Neural cell (in vitro differentiated cells): ENCODE results near the gene GRAMD4. TPM values are rescaled to one million over a fixed set of nuclear protein-coding genes. Genes with fewer than 3 reads are reported as not detected.

Source experiments
- H2AFZ ChIP-seq: fragments of 200-600, 300-800 bp; sonication (generic), shearing (Covaris generic); 2 replicates; pipeline ENCODE4 v1.6.0; 2014; ENCODE audit warnings: low read depth, mild to moderate bottlenecking, antibody characterized with exemption, low read length, moderate library complexity
- H3F3A ChIP-seq: fragments of 200-600 bp; shearing (Covaris generic); 2 replicates; pipeline ENCODE4 v1.6.1; 2016; ENCODE audit warnings: mild to moderate bottlenecking, moderate library complexity, mixed read lengths, antibody characterized with exemption, low read length; ENCODE audit not compliant: insufficient read depth, poor library complexity, severe bottlenecking
- H3K27ac ChIP-seq: fragments of 200-600, 300-800 bp; sonication (generic), shearing (Covaris generic); 2 replicates; pipeline ENCODE4 v1.5.1; 2014; ENCODE audit warnings: mild to moderate bottlenecking, low read length, moderate library complexity
- H3K27me3 ChIP-seq: fragments of 300-800, 200-600 bp; sonication (generic), shearing (Covaris generic); 2 replicates; pipeline ENCODE4 v1.6.0; 2014; ENCODE audit warnings: mild to moderate bottlenecking, low read depth, low read length, moderate library complexity; ENCODE audit not compliant: insufficient read depth
- H3K36me3 ChIP-seq: fragments of 300-800, 200-600 bp; sonication (generic), shearing (Covaris generic); 2 replicates; pipeline ENCODE4 v1.5.1; 2014; ENCODE audit warnings: mild to moderate bottlenecking, antibody characterized with exemption, low read length, moderate library complexity; ENCODE audit not compliant: insufficient read depth
- H3K4me2 ChIP-seq: fragments of 300-800, 200-600 bp; sonication (generic), shearing (Covaris generic); 2 replicates; pipeline ENCODE4 v1.6.0; 2014; ENCODE audit warnings: mild to moderate bottlenecking, low read length
- H3K4me3 ChIP-seq: fragments of 300-800, 200-600 bp; sonication (generic), shearing (Covaris generic); 2 replicates; pipeline ENCODE4 v1.5.1; 2014; ENCODE audit warnings: mild to moderate bottlenecking, low read length, moderate library complexity
- H3K79me2 ChIP-seq: fragments of 200-600 bp; shearing (Covaris generic); replicated peaks from 2 replicates; pipeline ENCODE4 v1.6.0; 2014; ENCODE audit warnings: mild to moderate bottlenecking, low read length, moderate library complexity; ENCODE audit not compliant: insufficient read depth
- H3K9ac ChIP-seq: fragments of 300-800, 200-600 bp; sonication (generic), shearing (Covaris generic); 2 replicates; pipeline ENCODE4 v1.6.1; 2016; ENCODE audit warnings: mild to moderate bottlenecking, low read length, mixed read lengths
- H3K9me2 ChIP-seq: fragments of 200-600 bp; shearing (Covaris generic); 2 replicates; pipeline ENCODE4 v1.6.1; 2016; ENCODE audit warnings: mild to moderate bottlenecking, low read length, mixed read lengths; ENCODE audit not compliant: insufficient read depth
- H3K9me3 ChIP-seq: fragments of 200-600, 300-800 bp; sonication (generic), shearing (Covaris generic); 2 replicates; pipeline ENCODE4 v1.6.1; 2016; ENCODE audit warnings: mild to moderate bottlenecking, mixed run types, low read length, moderate library complexity, mixed read lengths
- H4K20me1 ChIP-seq: fragments of 200-600 bp; shearing (Covaris generic); 2 replicates; pipeline ENCODE4 v1.6.1; 2016; ENCODE audit warnings: mild to moderate bottlenecking, mixed run types; ENCODE audit not compliant: insufficient read depth
- CTCF ChIP-seq: fragments of 450-650 bp; IDR thresholded peaks from 2 replicates; pipeline ENCODE4 v1.5.1; 2014; ENCODE audit warnings: antibody characterized with exemption, mild to moderate bottlenecking, moderate library complexity; ENCODE audit not compliant: poor library complexity, severe bottlenecking
- EP300 ChIP-seq: fragments of 450-650 bp; conservative IDR thresholded peaks from 2 replicates; pipeline ENCODE4 v1.6.1; 2014; ENCODE audit warnings: antibody characterized with exemption, mild to moderate bottlenecking, moderate library complexity; ENCODE audit not compliant: poor library complexity, severe bottlenecking
- EZH2 ChIP-seq: fragments of 200-600, 300-800 bp; shearing (Covaris generic), sonication (generic); IDR thresholded peaks from 2 replicates; pipeline ENCODE4 v1.6.1; 2014; ENCODE audit warnings: antibody characterized with exemption, low read length, borderline replicate concordance, mild to moderate bottlenecking; ENCODE audit not compliant: insufficient read depth, poor library complexity, severe bottlenecking
- MXI1 ChIP-seq: fragments of 450-650 bp; conservative IDR thresholded peaks from 2 replicates; pipeline ENCODE4 v1.6.1; 2014; ENCODE audit warnings: antibody characterized with exemption, mild to moderate bottlenecking; ENCODE audit not compliant: poor library complexity, severe bottlenecking
- POLR2AphosphoS5 ChIP-seq: IDR thresholded peaks from 2 replicates; pipeline ENCODE4 v1.6.1; 2012
- RAD21 ChIP-seq: fragments of 450-650 bp; conservative IDR thresholded peaks from 2 replicates; pipeline ENCODE4 v1.6.1; 2014; ENCODE audit warnings: antibody characterized with exemption, mild to moderate bottlenecking, moderate library complexity
- REST ChIP-seq: IDR thresholded peaks from 2 replicates; pipeline ENCODE4 v1.6.1; 2012; ENCODE audit warnings: borderline replicate concordance
- SMC3 ChIP-seq: fragments of 450-650 bp; conservative IDR thresholded peaks from 2 replicates; pipeline ENCODE4 v1.6.1; 2014; ENCODE audit warnings: antibody characterized with exemption, mild to moderate bottlenecking, moderate library complexity; ENCODE audit not compliant: poor library complexity
- TAF1 ChIP-seq: IDR thresholded peaks from 2 replicates; pipeline ENCODE4 v1.6.1; 2012; ENCODE audit warnings: low read depth
- polyA plus RNA-seq: library from polyadenylated mRNA; depleted of rRNA; stranded (reverse); fragments of >200 nt; gene quantifications from 2 replicates; pipeline ENCODE4 v1.2.3, GENCODE V29; 2014

GRAMD4 gene
- polyA plus RNA-seq, 1 donor from 2014 or later, result 35.6 TPM

- Histone ChIP-seq H3K36me3 (no peaks in the 10 kb centered on the region), H3K4me3 (no peak overlapping the region), H3K4me2 (no peak overlapping the region), H3K27me3 (no peaks in the 10 kb centered on the region), H3K27ac (no peak overlapping the region), H4K20me1 (peaks cover 3% of the 10 kb centered on the region), H2AFZ (no peak overlapping the region), H3K9me3 (no peaks in the 10 kb centered on the region), H3K79me2 (no peaks in the 10 kb centered on the region), H3F3A (no peaks in the 10 kb centered on the region), H3K9ac (no peak overlapping the region), H3K9me2 (no peaks in the 10 kb centered on the region)
- TF ChIP-seq TAF1 (no peak), EZH2 (no peak), RAD21 (no peak), MXI1 (no peak), SMC3 (no peak), REST (no peak), POLR2AphosphoS5 (no peak), EP300 (no peak), CTCF (no peak)
Observed at GRCh38 chr22:46593211-46593681, 26.9 kb upstream of the GRAMD4 start.

GRCh38 chr22:46593996-46594946, 25.9 kb upstream of the GRAMD4 start:
- H2AFZ ChIP-seq, result no peak overlapping the region
- H3K9me3 ChIP-seq, result no peaks in the 10 kb centered on the region
- no peak overlapping the region for H3K4me3 ChIP-seq
- H3K27ac ChIP-seq, result no peak overlapping the region
- no peaks in the 10 kb centered on the region for H3K36me3 ChIP-seq
- H3K9ac ChIP-seq, result no peak overlapping the region
- H3K4me2 ChIP-seq, result no peak overlapping the region
- H3K9me2 ChIP-seq, result no peaks in the 10 kb centered on the region
- no peaks in the 10 kb centered on the region for H3K79me2 ChIP-seq
- TF ChIP-seq TAF1 (no peak), CTCF (no peak), SMC3 (no peak), MXI1 (no peak), POLR2AphosphoS5 (no peak), EP300 (no peak), REST (no peak), EZH2 (no peak), RAD21 (no peak)
- H3K27me3 ChIP-seq, result no peaks in the 10 kb centered on the region
- H3F3A ChIP-seq, result no peaks in the 10 kb centered on the region
- H4K20me1 ChIP-seq, result peaks cover 3% of the 10 kb centered on the region
